Adrenal gland (tissue), 5 donors: Measurements from ENCODE around the gene MANEA.

Source experiments
- CTCF ChIP-seq, 6 experiments: fragments of 450-650 bp in 4 of 6; fragments of 200-600 bp in 2 of 6; sonication (generic) in 1 of 6; IDR thresholded peaks; 1 replicate in 5 of 6; 2 replicates in 1 of 6; pipeline versions ENCODE4 v1.5.1 to v1.8.0; 2016 to 2021; ENCODE audit warnings: antibody characterized with exemption in 6 of 6, mild to moderate bottlenecking in 2 of 6, moderate library complexity in 1 of 6
- POLR2A ChIP-seq, 2 donors: fragments of 450-650 bp; IDR thresholded peaks; one replicate each; pipeline ENCODE4 v1.6.1; 2017; ENCODE audit warnings: antibody characterized with exemption in 2 of 2, mild to moderate bottlenecking in 2 of 2, moderate library complexity in 1 of 2
- donor health status: DM: no; HTN: no; CAD: no.

- TF ChIP-seq POLR2A (IDR thresholded peaks at IDR 0.05) (no peak), CTCF (IDR thresholded peaks at IDR 0.05) (no peak)
Observed at GRCh38 chr6:95545686-95546085, 31.6 kb upstream of the MANEA start.
